MM.1S (cell line): ENCODE results near the gene GGT6.

Experiments
- DNase-seq: peaks from one replicate; pipeline ENCODE4 v3.0.0-alpha.2; 2015
- H2AFZ ChIP-seq: fragments of 300-600 bp; sonication (generic); 2 replicates; pipeline ENCODE4 v1.6.0; 2016; ENCODE audit warnings: antibody characterized with exemption, low read length
- H3F3A ChIP-seq: fragments of 300-600 bp; sonication (generic); 2 replicates; pipeline ENCODE4 v1.6.1; 2016; ENCODE audit warnings: mild to moderate bottlenecking, antibody characterized with exemption, low read length, moderate library complexity, mixed read lengths; ENCODE audit not compliant: insufficient read depth
- H3K27ac ChIP-seq: fragments of 300-600 bp; sonication (generic); 2 replicates; pipeline ENCODE4 v1.5.1; 2016; ENCODE audit warnings: mild to moderate bottlenecking, low read length
- H3K27me3 ChIP-seq: fragments of 300-600 bp; sonication (generic); replicated peaks from 2 replicates; pipeline ENCODE4 v1.6.0; 2016; ENCODE audit warnings: low read length; ENCODE audit not compliant: insufficient read depth
- H3K36me3 ChIP-seq: fragments of 300-600 bp; sonication (generic); replicated peaks from 2 replicates; pipeline ENCODE4 v1.6.1; 2016; ENCODE audit warnings: mild to moderate bottlenecking, low read length, mixed read lengths; ENCODE audit not compliant: insufficient read depth
- H3K4me1 ChIP-seq: fragments of 300-600 bp; sonication (generic); 2 replicates; pipeline ENCODE4 v1.6.1; 2016; ENCODE audit warnings: low read length, mixed read lengths
- H3K4me2 ChIP-seq: fragments of 300-600 bp; sonication (generic); 2 replicates; pipeline ENCODE4 v1.6.0; 2016; ENCODE audit warnings: low read depth, low read length
- H3K4me3 ChIP-seq: fragments of 300-600 bp; sonication (generic); 2 replicates; pipeline ENCODE4 v1.5.1; 2016; ENCODE audit warnings: low read length, mixed read lengths
- H3K79me2 ChIP-seq: fragments of 300-600 bp; sonication (generic); 2 replicates; pipeline ENCODE4 v1.6.1; 2016; ENCODE audit warnings: mixed run types, low read length, mixed read lengths
- H3K9ac ChIP-seq: fragments of 300-600 bp; sonication (generic); 2 replicates; pipeline ENCODE4 v1.6.1; 2016; ENCODE audit warnings: low read length, mixed read lengths
- H3K9me2 ChIP-seq: fragments of 300-600 bp; sonication (generic); replicated peaks from 2 replicates; pipeline ENCODE4 v1.6.1; 2016; ENCODE audit warnings: mild to moderate bottlenecking, low read length, mixed read lengths; ENCODE audit not compliant: insufficient read depth
- H3K9me3 ChIP-seq: fragments of 300-600 bp; sonication (generic); replicated peaks from 2 replicates; pipeline ENCODE4 v1.6.1; 2016; ENCODE audit warnings: mild to moderate bottlenecking, low read length, mixed read lengths; ENCODE audit not compliant: insufficient read depth
- H4K20me1 ChIP-seq: fragments of 300-600 bp; sonication (generic); 2 replicates; pipeline ENCODE4 v1.6.1; 2016; ENCODE audit warnings: mild to moderate bottlenecking, low read length, moderate library complexity, mixed read lengths; ENCODE audit not compliant: insufficient read depth
- CTCF ChIP-seq: fragments of 300-600 bp; sonication (generic); IDR thresholded peaks from 2 replicates; pipeline ENCODE4 v1.5.1; 2016; ENCODE audit warnings: antibody characterized with exemption, low read length, mixed read lengths
- EZH2 ChIP-seq: fragments of 300-600 bp; sonication (generic); optimal IDR thresholded peaks from 2 replicates; pipeline ENCODE3; 2017; ENCODE audit warnings: low read depth, mild to moderate bottlenecking, antibody characterized with exemption, low read length, mixed read lengths
- EZH2phosphoT487 ChIP-seq: fragments of 300-600 bp; sonication (generic); IDR thresholded peaks from 2 replicates; pipeline ENCODE4 v1.6.1; 2018; ENCODE audit warnings: antibody characterized with exemption, low read length

Gene GGT6

GRCh38 chr17:4604111-4604644 lies 43.8 kb upstream of the GGT6 start:
- no peak overlapping the region for H3K27ac ChIP-seq
- H3K9ac ChIP-seq = no peak overlapping the region
- no peak for TF ChIP-seq CTCF
- TF ChIP-seq EZH2phosphoT487 = no peak
- TF ChIP-seq EZH2 = no peak
- H3K4me3 ChIP-seq = no peak overlapping the region
- DNase-seq = no peak
- no peaks in the 10 kb centered on the region for H4K20me1 ChIP-seq
- H3K36me3 ChIP-seq = no peaks in the 10 kb centered on the region
- no peaks in the 10 kb centered on the region for H3F3A ChIP-seq
- no peaks in the 10 kb centered on the region for H3K79me2 ChIP-seq
- no peaks in the 10 kb centered on the region for H3K4me1 ChIP-seq
- H2AFZ ChIP-seq = no peak overlapping the region
- H3K9me2 ChIP-seq = no peaks in the 10 kb centered on the region
- no peak overlapping the region for H3K4me2 ChIP-seq
- no peaks in the 10 kb centered on the region for H3K9me3 ChIP-seq
- H3K27me3 ChIP-seq = peaks cover 53% of the 10 kb centered on the region

GRCh38 chr17:4602041-4602440 lies 41.7 kb upstream of the GGT6 start:
- no peak for DNase-seq
- no peaks in the 10 kb centered on the region for H3K9me3 ChIP-seq
- H3K9ac ChIP-seq = no peak overlapping the region
- no peaks in the 10 kb centered on the region for H3F3A ChIP-seq
- H3K79me2 ChIP-seq = no peaks in the 10 kb centered on the region
- H3K27me3 ChIP-seq = peaks cover 56% of the 10 kb centered on the region
- H2AFZ ChIP-seq = no peak overlapping the region
- no peaks in the 10 kb centered on the region for H3K9me2 ChIP-seq
- H3K4me3 ChIP-seq = no peak overlapping the region
- H3K27ac ChIP-seq = no peak overlapping the region
- H3K4me2 ChIP-seq = no peak overlapping the region
- no peaks in the 10 kb centered on the region for H4K20me1 ChIP-seq
- no peaks in the 10 kb centered on the region for H3K36me3 ChIP-seq
- TF ChIP-seq CTCF = no peak
- TF ChIP-seq EZH2phosphoT487 = no peak
- TF ChIP-seq EZH2 = no peak
- H3K4me1 ChIP-seq = no peaks in the 10 kb centered on the region

GRCh38 chr17:4601326-4601725 lies 40.9 kb upstream of the GGT6 start:
- no peaks in the 10 kb centered on the region for H3F3A ChIP-seq
- no peaks in the 10 kb centered on the region for H3K36me3 ChIP-seq
- H3K9ac ChIP-seq = no peak overlapping the region
- no peaks in the 10 kb centered on the region for H3K9me3 ChIP-seq
- no peak for TF ChIP-seq EZH2phosphoT487
- no peak for TF ChIP-seq EZH2
- TF ChIP-seq CTCF = no peak
- H3K4me1 ChIP-seq = no peaks in the 10 kb centered on the region
- H3K79me2 ChIP-seq = no peaks in the 10 kb centered on the region
- no peak overlapping the region for H2AFZ ChIP-seq
- H3K27me3 ChIP-seq = peaks cover 63% of the 10 kb centered on the region
- no peaks in the 10 kb centered on the region for H4K20me1 ChIP-seq
- H3K4me2 ChIP-seq = no peak overlapping the region
- H3K9me2 ChIP-seq = no peaks in the 10 kb centered on the region
- no peak overlapping the region for H3K27ac ChIP-seq
- H3K4me3 ChIP-seq = no peak overlapping the region
- DNase-seq = no peak
